GM23338 (cell line): Measurements from ENCODE around the gene FAM217B. TPM values are rescaled to one million over a fixed set of nuclear protein-coding genes. Genes with fewer than 3 reads are reported as not detected.

ENCODE experiments used
- ATAC-seq: fragments of 200-7000 bp; cut with Tn5 transposase; 3 replicates; pipeline ENCODE4 v1.9.1; 2020
- DNase-seq: peaks from one replicate; pipeline ENCODE4 v3.0.0-alpha.2; 2015; ENCODE audit warnings: low spot score
- H2AFZ ChIP-seq: fragments of 200-600 bp; sonication (generic); 2 replicates; pipeline ENCODE4 v1.8.0; 2016; ENCODE audit warnings: antibody characterized with exemption, mild to moderate bottlenecking, moderate library complexity
- H3F3A ChIP-seq: fragments of 200-600 bp; sonication (generic); replicated peaks from 2 replicates; pipeline ENCODE4 v1.8.0; 2017; ENCODE audit warnings: antibody characterized with exemption, mixed run types, low read depth
- H3K27ac ChIP-seq: fragments of 200-600 bp; sonication (generic); 2 replicates; pipeline ENCODE4 v1.6.1; 2016; ENCODE audit warnings: low read depth
- H3K27me3 ChIP-seq: fragments of 200-600 bp; sonication (generic); 2 replicates; pipeline ENCODE4 v1.8.0; 2016; ENCODE audit warnings: mild to moderate bottlenecking, mixed run types, moderate library complexity; ENCODE audit not compliant: insufficient read depth
- H3K36me3 ChIP-seq: fragments of 200-600 bp; sonication (generic); 2 replicates; pipeline ENCODE4 v1.8.0; 2016; ENCODE audit warnings: mild to moderate bottlenecking; ENCODE audit not compliant: insufficient read depth
- H3K4me1 ChIP-seq: fragments of 200-600 bp; sonication (generic); 2 replicates; pipeline ENCODE4 v1.8.0; 2016; ENCODE audit warnings: mild to moderate bottlenecking, moderate library complexity; ENCODE audit not compliant: insufficient read depth
- H3K4me2 ChIP-seq: fragments of 200-600 bp; sonication (generic); 2 replicates; pipeline ENCODE4 v1.7.1; 2017; ENCODE audit warnings: mixed run types
- H3K4me3 ChIP-seq: fragments of 200-600 bp; sonication (generic); 2 replicates; pipeline ENCODE4 v1.6.1; 2016; ENCODE audit warnings: mixed run types
- H3K79me2 ChIP-seq: fragments of 200-600 bp; sonication (generic); replicated peaks from 2 replicates; pipeline ENCODE4 v1.8.0; 2017; ENCODE audit warnings: mild to moderate bottlenecking; ENCODE audit not compliant: insufficient read depth
- H3K9me2 ChIP-seq: fragments of 200-600 bp; sonication (generic); 2 replicates; pipeline ENCODE4 v1.8.0; 2017; ENCODE audit not compliant: insufficient read depth
- H4K20me1 ChIP-seq: fragments of 200-600 bp; sonication (generic); replicated peaks from 2 replicates; pipeline ENCODE4 v1.8.0; 2017; ENCODE audit warnings: mild to moderate bottlenecking; ENCODE audit not compliant: insufficient read depth
- H3K27ac Mint-ChIP-seq: 2 replicates; pipeline ENCODE4 v1.8.0; 2020; ENCODE audit warnings: inconsistent platforms, mild to moderate bottlenecking, moderate library complexity, mixed read lengths
- H3K27me3 Mint-ChIP-seq: 3 replicates; pipeline ENCODE4 v1.8.0; 2022; ENCODE audit warnings: low read depth, mild to moderate bottlenecking, moderate library complexity, mixed read lengths, inconsistent platforms; ENCODE audit not compliant: insufficient read depth, poor library complexity
- H3K36me3 Mint-ChIP-seq: 3 replicates; pipeline ENCODE4 v1.8.0; 2021; ENCODE audit warnings: low read depth, mild to moderate bottlenecking, inconsistent platforms, moderate library complexity, mixed read lengths
- H3K4me1 Mint-ChIP-seq: 3 replicates; pipeline ENCODE4 v1.8.0; 2020; ENCODE audit warnings: mild to moderate bottlenecking, inconsistent platforms, mixed read lengths
- H3K4me3 Mint-ChIP-seq: 3 replicates; pipeline ENCODE4 v1.8.0; 2021; ENCODE audit warnings: moderate library complexity, mild to moderate bottlenecking, inconsistent platforms, mixed read lengths
- H3K9me3 Mint-ChIP-seq: 3 replicates; pipeline ENCODE4 v1.8.0; 2020; ENCODE audit warnings: moderate library complexity, mild to moderate bottlenecking, inconsistent platforms, mixed read lengths
- CREB1 ChIP-seq: fragments of 250-450 bp; sonication (Bioruptor Pico); IDR thresholded peaks from 2 replicates; pipeline ENCODE4 v1.5.0; 2020; ENCODE audit warnings: low read depth, mild to moderate bottlenecking, moderate library complexity
- EZH2phosphoT487 ChIP-seq: fragments of 200-600 bp; sonication (generic); IDR thresholded peaks from one replicate; pipeline ENCODE4 v1.8.1; 2018; ENCODE audit warnings: antibody characterized with exemption; ENCODE audit not compliant: unreplicated experiment
- JUNB ChIP-seq: IDR thresholded peaks from one replicate; pipeline ENCODE4 v1.6.1; 2016; ENCODE audit warnings: antibody characterized with exemption; ENCODE audit not compliant: unreplicated experiment
- NANOG ChIP-seq: IDR thresholded peaks from 2 replicates; pipeline ENCODE4 v1.6.1; 2016; ENCODE audit warnings: antibody characterized with exemption, borderline replicate concordance
- POLR2AphosphoS5 ChIP-seq: IDR thresholded peaks from 2 replicates; pipeline ENCODE4 v1.6.1; 2016; ENCODE audit warnings: antibody characterized with exemption, low read depth
- STAT1 ChIP-seq: IDR thresholded peaks from one replicate; pipeline ENCODE4 v1.6.1; 2016; ENCODE audit warnings: antibody characterized with exemption; ENCODE audit not compliant: unreplicated experiment
- ZNF114 ChIP-seq: fragments of 250-450 bp; sonication (Bioruptor Pico); IDR thresholded peaks from 2 replicates; pipeline ENCODE4 v1.5.0; 2020; ENCODE audit warnings: mild to moderate bottlenecking, moderate library complexity
- ZNF331 ChIP-seq: fragments of 250-450 bp; sonication (Bioruptor Pico); IDR thresholded peaks from 2 replicates; pipeline ENCODE4 v1.5.0; 2020; ENCODE audit warnings: low read depth, mild to moderate bottlenecking, moderate library complexity
- ZNF462 ChIP-seq: fragments of 250-450 bp; sonication (Bioruptor Pico); IDR thresholded peaks from 2 replicates; pipeline ENCODE4 v1.5.0; 2020; ENCODE audit warnings: mild to moderate bottlenecking, moderate library complexity
- polyA plus RNA-seq: library from polyadenylated mRNA; unstranded; fragments of >200 nt; fragmentation: Nextera tagmentation; extraction: Ambion mirVana; gene quantifications from 2 replicates; pipeline ENCODE4 v1.2.1, GENCODE V29; 2016
- total RNA-seq: library from RNA; depleted of rRNA; stranded (reverse); fragments of >200 nt; shearing (Covaris generic); gene quantifications from 2 replicates; pipeline ENCODE4 v1.2.3, GENCODE V29; 2014
- TF ChIP-seq, protein P1 (sequence below): IDR thresholded peaks from 2 replicates; pipeline ENCODE4 v1.6.1; 2016; ENCODE audit warnings: antibody characterized with exemption
- TF ChIP-seq, protein P2 (sequence below), 2 experiments: fragments of 200-600 bp in 1 of 2; sonication (generic) in 1 of 2; conservative IDR thresholded peaks; 2 replicates each; pipeline versions ENCODE4 v1.5.1 to v1.6.1; 2016 to 2017; ENCODE audit warnings: antibody characterized with exemption in 2 of 2, low read depth in 2 of 2, mild to moderate bottlenecking in 2 of 2, moderate library complexity in 1 of 2
- TF ChIP-seq, protein P3 (sequence below): IDR thresholded peaks from one replicate; pipeline ENCODE4 v1.6.1; 2018; ENCODE audit warnings: antibody characterized with exemption; ENCODE audit not compliant: unreplicated experiment

The FAM217B gene
- total and polyA plus RNA-seq, 2 experiments from 2014 or later, result 13.2 to 25.9 TPM

DNA sequence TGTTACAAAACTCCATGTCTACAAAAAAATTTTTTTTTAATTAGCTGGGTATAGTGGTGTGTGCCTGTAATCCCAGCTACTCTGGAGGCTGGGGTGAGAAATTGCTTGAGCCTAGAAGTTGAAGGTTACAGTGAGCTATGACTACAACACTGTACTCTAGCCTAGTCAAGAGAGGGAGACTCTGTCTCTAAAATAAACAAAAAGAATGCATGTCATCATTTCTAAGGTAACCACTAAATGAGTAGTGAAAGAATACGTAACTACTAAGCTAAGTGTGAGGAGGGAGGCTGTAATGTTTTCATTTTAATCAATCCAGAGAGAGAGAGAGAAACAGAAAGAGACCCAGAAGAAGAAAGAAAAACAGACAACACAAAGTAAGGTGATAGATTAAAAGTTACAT, 16.7 kb upstream of the FAM217B start (continued):
- TF ChIP-seq, protein P1, sequence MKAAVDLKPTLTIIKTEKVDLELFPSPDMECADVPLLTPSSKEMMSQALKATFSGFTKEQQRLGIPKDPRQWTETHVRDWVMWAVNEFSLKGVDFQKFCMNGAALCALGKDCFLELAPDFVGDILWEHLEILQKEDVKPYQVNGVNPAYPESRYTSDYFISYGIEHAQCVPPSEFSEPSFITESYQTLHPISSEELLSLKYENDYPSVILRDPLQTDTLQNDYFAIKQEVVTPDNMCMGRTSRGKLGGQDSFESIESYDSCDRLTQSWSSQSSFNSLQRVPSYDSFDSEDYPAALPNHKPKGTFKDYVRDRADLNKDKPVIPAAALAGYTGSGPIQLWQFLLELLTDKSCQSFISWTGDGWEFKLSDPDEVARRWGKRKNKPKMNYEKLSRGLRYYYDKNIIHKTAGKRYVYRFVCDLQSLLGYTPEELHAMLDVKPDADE, result no peak

- Mint-ChIP-seq H3K4me1 (peaks cover 8% of the 10 kb centered on the region), H3K36me3 (no peaks in the 10 kb centered on the region), H3K4me3 (no peak overlapping the region), H3K27me3 (peaks cover 2% of the 10 kb centered on the region), H3K9me3 (no peaks in the 10 kb centered on the region), H3K27ac (no peak overlapping the region)
- no peaks in the 10 kb centered on the region for H3F3A ChIP-seq
- no peak overlapping the region for H3K4me3 ChIP-seq
- H3K9me2 ChIP-seq, result no peaks in the 10 kb centered on the region
- 0 out of 2 replicates have a peak, but pooled peaks cover 5% of the 10 kb centered on the region for H3K27me3 ChIP-seq
- no peak overlapping the region for H2AFZ ChIP-seq
- no peaks in the 10 kb centered on the region for H3K36me3 ChIP-seq
- ATAC-seq (no peak), DNase-seq (no peak)
- H3K79me2 ChIP-seq, result no peaks in the 10 kb centered on the region
- no peaks in the 10 kb centered on the region for H3K4me1 ChIP-seq
- no peaks in the 10 kb centered on the region for H4K20me1 ChIP-seq
- H3K27ac ChIP-seq, result no peak overlapping the region
- no peak overlapping the region for H3K4me2 ChIP-seq
- no peak for TF ChIP-seq ZNF114 (CRISPR knock-in tag)
- TF ChIP-seq, protein P2, sequence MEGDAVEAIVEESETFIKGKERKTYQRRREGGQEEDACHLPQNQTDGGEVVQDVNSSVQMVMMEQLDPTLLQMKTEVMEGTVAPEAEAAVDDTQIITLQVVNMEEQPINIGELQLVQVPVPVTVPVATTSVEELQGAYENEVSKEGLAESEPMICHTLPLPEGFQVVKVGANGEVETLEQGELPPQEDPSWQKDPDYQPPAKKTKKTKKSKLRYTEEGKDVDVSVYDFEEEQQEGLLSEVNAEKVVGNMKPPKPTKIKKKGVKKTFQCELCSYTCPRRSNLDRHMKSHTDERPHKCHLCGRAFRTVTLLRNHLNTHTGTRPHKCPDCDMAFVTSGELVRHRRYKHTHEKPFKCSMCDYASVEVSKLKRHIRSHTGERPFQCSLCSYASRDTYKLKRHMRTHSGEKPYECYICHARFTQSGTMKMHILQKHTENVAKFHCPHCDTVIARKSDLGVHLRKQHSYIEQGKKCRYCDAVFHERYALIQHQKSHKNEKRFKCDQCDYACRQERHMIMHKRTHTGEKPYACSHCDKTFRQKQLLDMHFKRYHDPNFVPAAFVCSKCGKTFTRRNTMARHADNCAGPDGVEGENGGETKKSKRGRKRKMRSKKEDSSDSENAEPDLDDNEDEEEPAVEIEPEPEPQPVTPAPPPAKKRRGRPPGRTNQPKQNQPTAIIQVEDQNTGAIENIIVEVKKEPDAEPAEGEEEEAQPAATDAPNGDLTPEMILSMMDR (conservative IDR thresholded peaks at IDR 0.05; ENCODE audit: low read depth in 2 of 2), result no peak
- no peak for TF ChIP-seq ZNF462 (CRISPR knock-in tag)
- no peak for TF ChIP-seq EZH2phosphoT487
- TF ChIP-seq, protein P3, sequence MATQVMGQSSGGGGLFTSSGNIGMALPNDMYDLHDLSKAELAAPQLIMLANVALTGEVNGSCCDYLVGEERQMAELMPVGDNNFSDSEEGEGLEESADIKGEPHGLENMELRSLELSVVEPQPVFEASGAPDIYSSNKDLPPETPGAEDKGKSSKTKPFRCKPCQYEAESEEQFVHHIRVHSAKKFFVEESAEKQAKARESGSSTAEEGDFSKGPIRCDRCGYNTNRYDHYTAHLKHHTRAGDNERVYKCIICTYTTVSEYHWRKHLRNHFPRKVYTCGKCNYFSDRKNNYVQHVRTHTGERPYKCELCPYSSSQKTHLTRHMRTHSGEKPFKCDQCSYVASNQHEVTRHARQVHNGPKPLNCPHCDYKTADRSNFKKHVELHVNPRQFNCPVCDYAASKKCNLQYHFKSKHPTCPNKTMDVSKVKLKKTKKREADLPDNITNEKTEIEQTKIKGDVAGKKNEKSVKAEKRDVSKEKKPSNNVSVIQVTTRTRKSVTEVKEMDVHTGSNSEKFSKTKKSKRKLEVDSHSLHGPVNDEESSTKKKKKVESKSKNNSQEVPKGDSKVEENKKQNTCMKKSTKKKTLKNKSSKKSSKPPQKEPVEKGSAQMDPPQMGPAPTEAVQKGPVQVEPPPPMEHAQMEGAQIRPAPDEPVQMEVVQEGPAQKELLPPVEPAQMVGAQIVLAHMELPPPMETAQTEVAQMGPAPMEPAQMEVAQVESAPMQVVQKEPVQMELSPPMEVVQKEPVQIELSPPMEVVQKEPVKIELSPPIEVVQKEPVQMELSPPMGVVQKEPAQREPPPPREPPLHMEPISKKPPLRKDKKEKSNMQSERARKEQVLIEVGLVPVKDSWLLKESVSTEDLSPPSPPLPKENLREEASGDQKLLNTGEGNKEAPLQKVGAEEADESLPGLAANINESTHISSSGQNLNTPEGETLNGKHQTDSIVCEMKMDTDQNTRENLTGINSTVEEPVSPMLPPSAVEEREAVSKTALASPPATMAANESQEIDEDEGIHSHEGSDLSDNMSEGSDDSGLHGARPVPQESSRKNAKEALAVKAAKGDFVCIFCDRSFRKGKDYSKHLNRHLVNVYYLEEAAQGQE, result no peak
- no peak for TF ChIP-seq POLR2AphosphoS5
- no peak for TF ChIP-seq STAT1
- TF ChIP-seq, protein P1, result no peak
- TF ChIP-seq CREB1, result no peak
- TF ChIP-seq JUNB, result no peak
- TF ChIP-seq ZNF331 (CRISPR knock-in tag), result no peak
- TF ChIP-seq NANOG, result no peak
Measured at GRCh38 chr20:59925359-59925758, 14.8 kb upstream of the FAM217B start.
